ENCODE data around the gene RBM4B. TPM values are rescaled to one million over a fixed set of nuclear protein-coding genes. Genes with fewer than 3 reads are reported as not detected.

RBM4B gene
- total RNA-seq, 2 experiments from 2014 or later: 17.2 to 18.1 TPM

DNA sequence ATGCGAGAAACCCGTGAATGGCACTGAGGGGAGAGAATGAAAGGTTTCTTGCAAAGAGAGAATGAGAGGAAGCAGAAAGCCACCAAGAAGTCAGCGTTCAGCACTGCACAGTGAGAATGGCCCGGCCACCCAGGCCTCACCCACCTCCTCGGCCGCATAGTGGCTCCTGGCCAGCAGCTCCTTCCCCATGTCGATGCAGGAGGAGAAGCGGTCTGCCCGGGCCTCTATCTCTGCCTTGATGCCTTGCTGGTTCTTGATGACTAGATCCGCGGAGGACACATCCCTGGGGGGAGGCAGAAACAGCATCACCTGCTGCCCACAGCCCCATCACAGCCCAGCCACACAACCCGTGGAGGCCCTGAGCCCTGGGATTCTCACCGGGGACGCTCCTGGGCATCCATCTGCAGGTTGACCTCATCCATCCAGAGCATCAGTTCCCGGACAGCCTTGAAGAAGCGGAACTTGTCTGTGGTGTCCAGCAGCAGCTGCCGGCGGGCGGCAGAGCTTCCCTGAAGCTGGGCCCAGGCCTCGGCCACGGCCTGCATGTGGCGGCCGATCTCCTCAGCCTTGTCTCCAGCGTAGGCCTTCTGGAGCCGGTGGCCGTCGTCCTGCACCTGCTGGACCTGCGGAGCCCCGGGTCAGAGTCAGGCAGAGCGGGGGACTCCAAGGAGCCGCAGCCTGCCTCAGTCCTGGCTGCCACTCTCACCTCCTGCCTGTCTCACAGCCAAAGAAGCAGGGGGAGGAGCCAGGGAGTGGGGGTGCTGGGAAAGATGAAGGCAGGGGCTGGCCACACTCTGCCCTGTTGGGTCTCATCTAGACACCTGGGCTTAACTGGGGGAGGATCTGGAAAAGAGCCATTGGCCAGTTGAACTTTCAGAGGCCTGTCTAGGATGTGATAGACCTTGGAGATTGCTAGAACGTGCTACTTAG lies 12.2 kb upstream of the RBM4B start:
- CTCF ChIA-PET: no interaction called here

GRCh38 chr11:66688561-66689534 lies 11.2 kb upstream of the RBM4B start:
- POLR2A ChIA-PET: interaction anchor here (0.6 to 0.8 kb wide), 2 partner anchors 51 to 86 kb away, joined by 3 read pairs; partner anchors contain the start of gene RBM4
- CTCF ChIA-PET: interaction anchor here (1.4 kb wide), 1 partner anchor 10 kb away, joined by 5 read pairs; no protein-coding TSS in a partner anchor

More for the DNA sequence above, 12.2 kb upstream of the RBM4B start:
- POLR2A ChIA-PET: no interaction called here

GRCh38 chr11:66687831-66688281 lies 10.2 kb upstream of the RBM4B start:
- CTCF ChIA-PET: interaction anchor here (1.4 kb wide), 1 partner anchor 9 kb away, joined by 5 read pairs; no protein-coding TSS in a partner anchor
- POLR2A ChIA-PET: no interaction called here

DNA sequence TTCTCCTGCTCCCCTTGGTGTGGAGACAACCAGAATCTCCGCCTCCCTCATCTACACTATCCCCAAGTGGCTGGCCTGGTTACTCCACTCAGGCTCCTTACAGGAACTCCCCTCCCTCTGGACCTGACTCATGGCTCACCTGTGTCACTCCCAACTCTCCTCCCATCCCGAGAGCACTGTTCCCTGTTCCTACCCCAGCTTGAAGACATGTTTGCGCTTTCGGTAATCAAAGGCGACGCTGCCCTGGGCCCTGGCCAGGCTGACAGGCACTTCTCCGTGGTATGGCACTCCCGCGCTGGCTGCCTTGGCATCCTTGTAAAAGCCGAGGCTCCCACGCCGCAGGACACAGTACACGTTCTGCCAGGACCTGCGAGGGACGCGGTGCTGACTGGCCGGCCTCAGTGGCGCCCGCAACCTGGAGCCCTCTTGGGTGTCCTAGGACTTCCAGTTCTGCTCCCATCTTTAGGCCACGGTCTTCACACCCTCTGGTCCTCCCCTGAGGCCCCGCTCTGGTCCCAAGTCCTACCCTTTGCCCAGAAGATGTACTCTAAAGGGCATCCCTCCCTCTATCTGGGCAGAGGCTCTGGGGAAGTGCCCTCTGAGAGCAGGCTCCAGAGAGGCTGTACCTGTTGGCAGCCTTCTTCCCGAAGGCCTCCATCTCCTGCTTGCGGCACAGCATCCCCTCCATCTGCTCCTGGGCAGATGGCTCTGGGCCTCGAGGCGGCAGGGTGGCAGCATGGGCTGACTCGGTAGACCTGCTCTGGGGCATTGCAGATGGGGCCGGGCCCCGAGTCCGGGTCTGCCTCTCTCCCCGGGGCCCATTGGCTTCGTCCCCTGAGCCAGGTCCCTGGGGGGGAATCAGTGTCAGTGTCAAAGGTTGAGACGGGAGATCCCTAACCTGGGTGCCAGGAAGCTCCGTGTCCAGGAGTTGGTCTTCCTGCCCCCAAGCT lies 9.4 kb upstream of the RBM4B start:
- ChIA-PET CTCF (no interaction called here), POLR2A (no interaction called here)

- CTCF ChIA-PET: no interaction called here
Observed at GRCh38 chr11:66686100-66686785, 8.6 kb upstream of the RBM4B start.

GRCh38 chr11:66685276-66686099 lies 7.8 kb upstream of the RBM4B start:
- ChIA-PET CTCF (no interaction called here), POLR2A (no interaction called here)

More at GRCh38 chr11:66686100-66686785, 8.6 kb upstream of the RBM4B start:
- POLR2A ChIA-PET: no interaction called here

DNA sequence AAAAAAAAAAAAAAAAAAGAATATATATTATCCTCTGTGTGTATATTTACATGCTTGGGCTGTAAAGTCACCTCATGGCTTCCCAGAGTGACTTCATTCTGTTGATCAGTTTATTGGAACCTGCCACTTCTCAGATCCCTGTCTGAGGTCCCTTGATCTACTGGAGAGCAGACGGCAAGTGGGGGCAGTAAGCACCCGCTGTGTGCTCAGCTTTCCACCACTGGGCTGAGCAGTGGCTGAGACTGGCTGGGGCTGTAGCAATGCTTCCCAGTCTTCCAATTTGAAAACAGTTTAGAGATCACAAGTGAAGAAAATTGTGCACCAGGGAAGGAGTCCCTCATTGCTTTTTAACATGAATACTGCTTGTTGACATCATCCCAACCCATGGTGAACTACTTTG lies 6.9 kb upstream of the RBM4B start:
- ChIA-PET CTCF (interaction anchor here (0.6 kb wide), 1 partner anchor 1570 kb away, joined by 3 read pairs; no protein-coding TSS in a partner anchor), POLR2A (no interaction called here)

DNA sequence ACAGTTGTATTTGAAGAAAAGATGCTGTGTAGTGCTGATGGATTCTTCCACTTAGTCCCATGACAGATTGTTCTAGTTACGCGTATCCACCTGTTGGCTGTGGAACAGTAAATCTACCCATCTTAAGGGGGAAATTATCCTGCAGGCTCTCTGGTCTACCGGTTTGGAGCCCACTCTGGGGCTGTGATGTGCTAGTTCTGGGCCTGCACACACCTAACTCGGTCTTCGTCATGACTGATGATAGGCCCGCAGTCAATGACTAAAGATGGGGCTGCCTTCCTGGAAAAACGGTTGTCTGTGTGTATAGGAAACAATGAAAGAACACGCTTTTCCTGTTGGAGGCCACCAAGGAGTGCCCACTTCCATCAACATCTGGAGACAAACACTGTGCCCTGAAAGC lies 6.2 kb upstream of the RBM4B start:
- POLR2A ChIA-PET: no interaction called here
- CTCF ChIA-PET: interaction anchor here (0.6 kb wide), 1 partner anchor 1569 kb away, joined by 3 read pairs; no protein-coding TSS in a partner anchor

DNA sequence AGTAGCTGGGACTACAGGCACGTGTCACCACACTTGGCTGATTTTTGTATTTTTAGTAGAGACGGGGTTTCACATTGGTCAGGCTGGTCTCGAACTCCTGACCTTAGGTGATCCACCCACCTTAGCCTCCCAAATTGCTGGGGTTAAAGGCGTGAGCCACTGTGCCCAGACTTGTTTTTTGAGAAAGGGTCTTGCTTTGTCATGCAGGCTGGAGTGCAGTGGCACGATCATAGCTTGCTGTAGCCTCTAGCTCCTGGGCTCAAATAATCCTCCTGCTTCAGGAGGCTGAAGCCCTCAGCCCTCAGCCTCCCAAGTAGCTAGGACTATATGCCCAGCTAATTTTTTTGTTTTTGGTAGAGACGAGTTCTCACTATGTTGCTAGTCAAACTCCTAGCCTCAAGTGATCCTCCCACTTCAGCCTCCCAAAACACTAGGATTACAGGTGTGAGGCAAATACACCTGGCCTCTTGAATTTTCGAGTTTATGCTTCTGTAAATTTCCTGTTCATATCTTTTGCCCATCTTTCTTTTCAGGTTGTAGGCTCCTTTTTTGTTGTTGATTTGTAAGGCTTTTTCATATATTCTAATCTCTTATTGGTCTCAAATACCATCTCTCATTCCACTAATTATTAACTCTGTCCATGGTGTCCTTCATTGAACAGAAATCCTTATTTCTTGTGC lies 3.4 kb upstream of the RBM4B start:
- ChIA-PET CTCF (interaction anchor here (0.7 kb wide), 1 partner anchor 318 kb away, joined by 3 read pairs; no protein-coding TSS in a partner anchor), POLR2A (interaction anchor here (0.6 to 0.7 kb wide), 2 partner anchors 107 to 112 kb away, joined by 3 to 4 read pairs; no protein-coding TSS in a partner anchor)

- CTCF ChIA-PET: interaction anchor here (0.6 to 4.1 kb wide), 17 partner anchors 57 to 388 kb away, joined by 3 to 31 read pairs (median 10); partner anchors contain the start of genes ACTN3, BBS1, CCDC87 and CCS
- POLR2A ChIA-PET: interaction anchor here (0.5 to 2.0 kb wide), 5 partner anchors 39 to 860 kb away, joined by 3 to 9 read pairs (median 3); partner anchors contain the start of genes CCDC87, CCS, RBM14 and RBM4
Observed at GRCh38 chr11:66676931-66677598, 622 bp downstream of the RBM4B start.

GRCh38 chr11:66676282-66676919 lies 1.3 kb downstream of the RBM4B start:
- ChIA-PET CTCF (interaction anchor here (0.8 to 4.1 kb wide), 10 partner anchors 56 to 387 kb away, joined by 3 to 31 read pairs (median 10); partner anchors contain the start of genes ACTN3, CCDC87, CCS and CTSF), POLR2A (interaction anchor here (0.5 to 1.2 kb wide), 2 partner anchors 19 to 38 kb away, joined by 4 to 5 read pairs; partner anchors contain the start of gene RBM4)

DNA sequence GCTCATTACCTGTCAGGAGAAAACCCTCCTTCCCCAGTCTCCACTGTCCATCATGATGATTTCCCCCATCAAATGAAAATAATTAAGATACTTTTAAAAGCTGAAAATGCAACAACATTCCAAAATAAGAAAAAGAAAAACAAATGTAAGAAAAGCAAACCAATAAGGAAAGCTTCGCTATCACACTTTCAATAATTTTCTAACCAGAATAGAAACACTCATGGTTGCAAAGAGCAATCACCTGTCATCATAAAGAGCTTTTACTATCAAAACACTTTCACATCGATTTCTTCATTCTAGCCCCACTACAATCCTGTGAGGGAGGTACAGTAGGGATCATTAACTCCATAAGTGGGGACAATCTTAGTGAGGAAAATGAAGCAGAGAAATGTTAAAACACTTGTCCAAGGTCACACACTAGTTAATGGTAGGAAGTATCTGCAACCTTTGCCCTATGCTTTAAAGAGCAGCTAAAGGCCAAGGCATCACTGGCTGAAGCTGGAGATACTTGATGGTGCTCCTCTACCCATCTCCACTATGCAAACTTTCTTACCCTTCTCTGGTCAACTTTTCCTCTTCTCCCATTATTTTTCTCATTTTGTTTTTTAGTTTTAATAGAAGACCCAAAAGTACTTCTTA lies 2.6 kb downstream of the RBM4B start:
- POLR2A ChIA-PET: no interaction called here
- CTCF ChIA-PET: no interaction called here

- ChIA-PET POLR2A (no interaction called here), CTCF (no interaction called here)
Observed at GRCh38 chr11:66670816-66671215, 6.9 kb downstream of the RBM4B start.

DNA sequence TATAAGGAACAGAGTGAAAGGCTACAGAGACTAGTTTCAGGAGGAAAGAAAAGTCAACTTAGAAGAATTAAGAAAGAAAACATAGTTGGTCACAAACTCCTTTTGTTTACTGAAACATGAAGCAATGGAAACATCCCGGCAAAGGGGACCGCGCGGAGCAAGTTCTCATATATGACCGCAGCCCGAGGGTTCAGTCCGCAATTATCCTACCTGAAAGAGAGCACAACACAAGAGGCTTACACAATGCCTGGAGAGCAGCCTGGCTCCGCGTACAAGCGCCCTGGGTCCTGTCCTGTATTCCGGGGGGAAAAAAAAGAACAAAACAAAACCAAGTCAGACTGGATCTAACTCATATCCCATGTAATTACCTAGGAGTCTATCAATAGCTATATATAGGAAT lies 12.3 kb downstream of the RBM4B start:
- POLR2A ChIA-PET: no interaction called here
- CTCF ChIA-PET: no interaction called here
